GM19239 (cell line): ENCODE results near the gene MITD1.
"Not testable (repeated sequence)": the region's sequence is repeated elsewhere in the genome, so short reads cannot be mapped to it uniquely, and the experiment has no call there.

Experiments used
- DNase-seq: peaks from one replicate; pipeline ENCODE4 v3.0.0; 2011; ENCODE audit warnings: low spot score; ENCODE audit not compliant: insufficient read length
- FAIRE-seq: peaks from 2 replicates; lab custom pipeline; 2011; peaks lifted over from hg19 to GRCh38; lab: Jason Lieb, UNC

MITD1 gene

GRCh38 chr2:99156891-99157290, 24.0 kb downstream of the MITD1 start:
- DNase-seq (no peak), FAIRE-seq (no peak)

GRCh38 chr2:99154643-99155536, 26.0 kb downstream of the MITD1 start, which contains the start of the genes LIPT1 and TSGA10:
LIPT1 (plus strand) TSS chr2:99154967; CDS start chr2:99161958, 6,991 bp downstream.
TSGA10 (minus strand) TSS chr2:99154942; CDS start chr2:99109439, 45,503 bp downstream.
- peak; percentile 97 for FAIRE-seq
- peak; percentile 84 for DNase-seq

GRCh38 chr2:99153921-99154604, 26.8 kb downstream of the MITD1 start:
- FAIRE-seq (no peak), DNase-seq (no peak)

GRCh38 chr2:99152199-99152895, 28.5 kb downstream of the MITD1 start:
- no peak for FAIRE-seq
- DNase-seq = no peak

GRCh38 chr2:99150706-99151105, 30.2 kb downstream of the MITD1 start:
- FAIRE-seq (no peak), DNase-seq (no peak)

GRCh38 chr2:99141110-99142108, 39.4 kb downstream of the MITD1 start, which contains the start of gene C2orf15:
C2orf15 (plus strand) TSS chr2:99141707; CDS start chr2:99150559, 8,852 bp downstream.
- DNase-seq = peak; percentile 64
- FAIRE-seq = peak; percentile 92

- FAIRE-seq (no peak), DNase-seq (no peak)
Measured at GRCh38 chr2:99140860-99141109, 40.1 kb downstream of the MITD1 start.

GRCh38 chr2:99140056-99140859, 40.6 kb downstream of the MITD1 start:
- DNase-seq = no peak
- FAIRE-seq = no peak

- DNase-seq (no peak), FAIRE-seq (no peak)
Measured at GRCh38 chr2:99139003-99139402, 41.9 kb downstream of the MITD1 start.

GRCh38 chr2:99135044-99135556, 45.8 kb downstream of the MITD1 start:
- DNase-seq, FAIRE-seq: not testable (repeated sequence)

GRCh38 chr2:99127981-99128380, 52.9 kb downstream of the MITD1 start:
- no peak for DNase-seq
- FAIRE-seq = no peak
